HG02852 (cell line): ENCODE data around the gene HMX2.
A peak's percentile ranks its signal among the peaks of the same experiment; 100 is the strongest.
"Not testable (repeated sequence)": the region's sequence is repeated elsewhere in the genome, so short reads cannot be mapped to it uniquely, and the experiment has no call there.

Source experiments
- ATAC-seq: cut with Tn5 transposase; IDR thresholded peaks from one replicate; pipeline ENCODE4 v1.9.1; 2021; ENCODE audit warnings: mild to moderate bottlenecking, moderate library complexity; ENCODE audit not compliant: unreplicated experiment

Gene HMX2

DNA sequence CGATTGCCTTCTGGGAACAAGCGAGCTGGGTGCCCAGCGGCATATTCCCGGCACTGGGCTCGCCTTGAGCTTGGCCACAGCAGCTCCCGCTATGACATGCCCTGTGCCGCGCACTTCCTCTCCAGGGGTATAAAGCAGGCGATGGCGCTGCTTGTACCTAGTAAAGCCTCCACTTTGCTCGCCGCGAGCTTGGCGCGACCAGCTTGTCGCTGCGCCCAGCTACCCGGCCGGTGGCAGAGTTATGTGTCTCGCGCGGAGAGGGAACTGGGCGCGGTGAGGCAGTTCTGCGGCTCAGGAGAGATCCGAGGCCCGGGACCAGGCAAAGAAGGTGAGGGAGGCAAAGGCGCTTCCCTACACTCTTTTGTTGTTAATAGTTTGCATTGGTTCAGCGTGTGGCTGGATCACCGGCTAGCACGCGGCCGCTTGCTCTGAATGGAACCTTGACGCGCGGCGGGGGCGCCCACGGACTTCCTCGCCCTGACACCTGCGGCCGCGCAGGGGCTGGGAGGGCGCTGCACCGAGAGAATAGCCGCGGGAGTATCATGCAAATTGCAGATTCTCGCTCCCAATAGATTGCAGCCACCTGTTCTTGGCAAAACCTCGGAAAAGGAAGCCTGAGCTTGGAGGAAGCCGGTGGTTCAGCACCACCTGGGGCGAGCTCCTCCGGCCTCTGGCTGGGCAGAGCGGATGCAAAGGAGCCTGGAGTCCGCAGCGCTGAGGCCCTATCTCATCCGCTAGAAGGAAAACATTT is 3.2 kb downstream of the HMX2 start:
- no peak for ATAC-seq

DNA sequence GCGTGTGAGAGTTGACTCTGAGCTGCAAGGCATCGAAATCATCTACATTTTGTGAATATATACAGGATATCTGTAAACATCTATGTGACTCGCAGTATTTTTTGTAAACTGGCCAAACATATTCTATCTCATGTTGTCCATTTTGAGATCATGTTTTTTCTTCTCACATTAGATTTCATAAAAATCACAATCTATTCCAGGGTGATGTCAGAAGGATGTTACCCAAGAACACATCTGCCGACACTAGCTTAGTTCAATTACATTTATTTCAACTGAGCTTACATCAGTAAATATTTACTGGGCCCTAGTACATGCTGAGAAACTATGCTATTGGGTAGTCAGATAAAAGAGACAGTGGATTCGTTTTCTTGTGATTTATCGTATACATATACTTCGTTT is 3.8 kb downstream of the HMX2 start:
- ATAC-seq = no peak

DNA sequence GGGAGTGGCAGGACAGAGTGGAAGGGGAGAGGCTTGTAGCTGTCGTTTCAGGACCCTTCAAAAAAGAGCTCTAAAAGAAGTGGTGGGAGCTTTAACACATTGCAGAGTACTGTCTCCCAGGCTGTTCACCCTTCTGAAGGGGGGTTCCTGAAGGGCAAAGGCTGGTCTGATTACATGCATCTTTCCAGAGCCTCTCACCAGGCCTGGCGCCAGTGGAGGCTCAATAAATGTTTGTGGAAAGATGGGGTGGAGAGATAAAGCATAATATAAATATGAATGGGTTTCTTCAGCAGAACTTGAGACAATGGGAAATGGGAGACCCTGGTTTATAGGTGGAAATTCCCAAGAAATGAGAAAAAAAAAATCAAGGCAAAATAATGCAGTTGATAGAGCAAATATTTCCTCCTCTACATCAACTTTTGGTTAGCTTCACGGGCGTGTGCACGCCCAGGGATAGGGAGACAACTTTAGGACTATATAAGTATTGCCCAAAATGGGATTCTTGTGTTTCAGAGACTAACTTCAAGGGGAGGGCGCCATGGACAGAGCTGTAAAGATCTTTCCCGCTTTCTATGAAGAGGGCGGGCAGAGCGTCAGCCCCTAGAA is 5.7 kb downstream of the HMX2 start:
- ATAC-seq = no peak

DNA sequence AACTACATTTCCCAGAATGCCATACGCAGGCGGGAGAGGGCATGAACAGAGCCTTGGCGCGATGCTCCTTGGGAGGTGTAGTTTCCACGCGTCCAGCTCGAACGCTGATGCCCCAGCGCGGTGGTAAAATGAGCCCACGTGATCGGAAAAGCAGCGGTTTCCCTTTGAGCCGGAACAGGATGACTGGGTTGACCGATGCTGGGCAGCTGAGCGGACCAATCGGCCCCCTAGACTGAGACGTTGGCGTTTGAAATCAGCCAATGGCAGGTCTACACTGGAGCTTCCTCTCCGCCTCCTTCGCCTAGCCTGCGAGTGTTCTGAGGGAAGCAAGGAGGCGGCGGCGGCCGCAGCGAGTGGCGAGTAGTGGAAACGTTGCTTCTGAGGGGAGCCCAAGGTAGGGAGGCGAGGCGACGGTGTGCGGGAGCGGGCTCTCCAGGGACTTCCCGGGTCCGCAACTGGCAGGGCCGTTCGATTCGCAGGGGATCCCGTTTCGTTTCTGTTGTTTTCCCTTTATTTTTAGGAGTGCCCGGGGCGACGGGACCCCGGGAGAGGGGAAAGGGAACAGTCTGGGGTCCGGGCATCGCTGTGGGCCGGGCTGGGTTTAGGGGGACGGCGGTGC is 6.3 kb downstream of the HMX2 start, which contains the start of gene BUB3:
Gene BUB3, plus strand, starts transcription at position 311 of the 619 bp plus-strand sequence. CDS start 516 bp downstream, outside the sequence.
- peak; percentile 88 for ATAC-seq

DNA sequence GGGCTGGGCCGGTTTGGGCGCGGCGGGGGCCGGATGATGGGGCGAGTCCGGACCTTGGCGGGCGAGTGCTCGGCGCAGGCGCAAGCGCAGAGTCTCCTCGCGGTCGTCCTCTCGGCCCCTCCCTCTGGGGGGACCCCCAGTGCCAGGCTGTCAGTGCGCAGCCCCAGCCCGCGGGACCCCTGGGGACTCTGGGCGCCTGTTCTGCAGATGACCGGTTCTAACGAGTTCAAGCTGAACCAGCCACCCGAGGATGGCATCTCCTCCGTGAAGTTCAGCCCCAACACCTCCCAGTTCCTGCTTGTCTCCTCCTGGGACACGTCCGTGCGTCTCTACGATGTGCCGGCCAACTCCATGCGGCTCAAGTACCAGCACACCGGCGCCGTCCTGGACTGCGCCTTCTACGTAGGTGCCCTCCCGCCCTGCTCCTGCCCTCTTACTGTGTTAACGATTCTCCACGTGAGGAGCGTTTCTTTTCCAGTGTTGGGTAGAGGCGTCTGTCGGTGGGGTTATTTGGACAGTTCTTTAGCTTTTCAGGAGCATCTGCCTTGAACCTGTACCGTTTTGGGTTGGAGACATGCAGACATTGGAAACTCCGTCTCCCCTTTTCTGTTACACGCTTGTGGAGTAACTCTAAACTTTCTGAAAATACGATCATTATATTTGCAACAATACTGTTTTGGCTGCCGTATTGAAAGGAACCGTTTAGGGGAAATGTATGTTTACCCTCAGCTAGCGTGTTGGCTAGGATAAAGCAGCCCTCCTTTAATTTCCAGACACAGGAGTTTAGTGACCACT is 7.0 kb downstream of the HMX2 start:
- peak; percentile 38 for ATAC-seq

DNA sequence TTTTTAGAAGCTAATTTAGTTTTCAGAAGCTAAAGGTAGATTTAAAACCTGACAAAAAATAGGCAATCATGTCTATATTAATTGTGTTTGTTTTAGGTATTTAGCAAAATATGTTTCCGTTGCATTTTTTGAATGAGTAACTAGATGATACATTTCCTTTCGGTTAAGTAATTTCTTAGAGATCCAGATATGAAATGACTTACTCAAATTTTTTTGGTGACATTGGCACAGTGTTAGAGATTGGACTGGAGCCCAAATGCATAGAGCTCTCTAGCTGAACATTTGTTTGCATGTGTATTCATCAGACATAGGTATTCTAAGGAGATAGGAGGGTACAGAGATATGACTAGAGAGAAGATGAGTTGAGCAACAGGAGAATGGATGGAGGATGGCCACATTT is 8.1 kb downstream of the HMX2 start:
- ATAC-seq = no peak

DNA sequence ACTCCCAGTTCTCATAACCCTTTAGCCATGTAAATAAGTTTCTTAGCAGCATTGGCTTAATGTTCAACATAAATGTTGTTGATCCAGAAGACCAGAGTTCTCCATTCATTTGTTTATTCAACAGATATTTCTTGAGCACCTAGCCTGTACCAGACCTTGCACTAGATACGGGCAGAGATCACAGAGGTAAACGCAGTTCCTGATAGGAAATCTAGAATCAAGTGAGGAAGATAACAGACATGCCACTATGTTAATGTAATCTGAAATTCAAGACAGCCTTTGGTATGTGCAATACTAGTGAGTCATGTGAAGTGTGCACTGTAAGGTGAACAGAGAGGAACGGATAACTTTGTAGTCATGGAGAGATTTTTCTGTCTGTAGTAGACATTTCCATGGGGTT is 9.3 kb downstream of the HMX2 start:
- ATAC-seq = no peak

DNA sequence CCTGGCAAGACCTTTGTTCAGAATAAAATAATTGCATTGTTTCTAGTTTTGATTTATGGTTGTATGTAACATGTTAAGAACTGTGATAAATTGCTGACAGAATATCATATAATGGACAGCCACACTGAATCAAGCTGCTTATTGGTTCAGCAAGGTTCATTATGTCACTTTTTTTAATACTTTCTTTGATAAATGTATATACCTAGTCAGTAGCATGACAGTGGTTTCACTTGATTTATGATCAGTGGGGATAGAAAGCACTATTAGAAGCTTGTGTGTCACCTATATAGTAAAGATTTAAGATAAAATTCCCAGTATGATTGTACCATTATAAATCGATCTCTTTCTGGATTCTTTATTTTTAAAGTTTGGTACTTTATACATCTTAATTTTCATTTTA is 10.7 kb downstream of the HMX2 start:
- no peak for ATAC-seq

DNA sequence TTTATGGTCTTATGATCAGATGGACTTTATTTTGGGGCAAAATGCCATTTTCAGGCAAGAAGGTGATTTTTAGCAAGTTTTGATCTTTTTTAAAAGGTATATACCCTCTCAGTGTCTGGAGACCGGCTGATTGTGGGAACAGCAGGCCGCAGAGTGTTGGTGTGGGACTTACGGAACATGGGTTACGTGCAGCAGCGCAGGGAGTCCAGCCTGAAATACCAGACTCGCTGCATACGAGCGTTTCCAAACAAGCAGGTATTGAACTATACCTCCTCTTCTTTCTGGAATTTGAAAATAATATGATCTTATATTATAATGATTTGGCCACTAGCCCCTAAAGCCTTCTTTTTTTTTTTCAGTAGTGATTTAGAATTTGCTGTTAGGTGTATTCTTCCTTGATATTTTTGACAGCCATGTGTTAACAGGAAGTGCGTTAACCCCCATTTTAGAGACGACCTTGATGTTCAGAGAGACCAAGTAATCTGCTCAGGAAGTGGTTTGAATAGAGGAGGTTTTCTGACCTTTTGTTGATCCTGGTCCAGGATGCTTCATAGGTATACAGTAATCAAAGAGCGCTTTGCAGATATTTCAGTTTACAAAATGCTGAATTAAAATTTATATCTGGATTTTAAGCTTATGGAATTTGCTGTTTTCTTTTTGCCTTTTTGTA is 12.5 kb downstream of the HMX2 start:
- ATAC-seq = no peak

DNA sequence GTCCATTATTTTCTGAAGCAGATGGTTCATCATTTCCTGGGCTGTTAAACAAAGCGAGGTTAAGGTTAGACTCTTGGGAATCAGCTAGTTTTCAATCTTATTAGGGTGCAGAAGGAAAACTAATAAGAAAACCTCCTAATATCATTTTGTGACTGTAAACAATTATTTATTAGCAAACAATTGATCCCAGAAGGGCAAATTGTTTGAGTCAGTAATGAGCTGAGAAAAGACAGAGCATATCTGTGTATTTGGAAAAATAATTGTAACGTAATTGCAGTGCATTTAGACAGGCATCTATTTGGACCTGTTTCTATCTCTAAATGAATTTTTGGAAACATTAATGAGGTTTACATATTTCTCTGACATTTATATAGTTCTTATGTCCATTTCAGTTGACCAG is 16.4 kb downstream of the HMX2 start:
- ATAC-seq = no peak

DNA sequence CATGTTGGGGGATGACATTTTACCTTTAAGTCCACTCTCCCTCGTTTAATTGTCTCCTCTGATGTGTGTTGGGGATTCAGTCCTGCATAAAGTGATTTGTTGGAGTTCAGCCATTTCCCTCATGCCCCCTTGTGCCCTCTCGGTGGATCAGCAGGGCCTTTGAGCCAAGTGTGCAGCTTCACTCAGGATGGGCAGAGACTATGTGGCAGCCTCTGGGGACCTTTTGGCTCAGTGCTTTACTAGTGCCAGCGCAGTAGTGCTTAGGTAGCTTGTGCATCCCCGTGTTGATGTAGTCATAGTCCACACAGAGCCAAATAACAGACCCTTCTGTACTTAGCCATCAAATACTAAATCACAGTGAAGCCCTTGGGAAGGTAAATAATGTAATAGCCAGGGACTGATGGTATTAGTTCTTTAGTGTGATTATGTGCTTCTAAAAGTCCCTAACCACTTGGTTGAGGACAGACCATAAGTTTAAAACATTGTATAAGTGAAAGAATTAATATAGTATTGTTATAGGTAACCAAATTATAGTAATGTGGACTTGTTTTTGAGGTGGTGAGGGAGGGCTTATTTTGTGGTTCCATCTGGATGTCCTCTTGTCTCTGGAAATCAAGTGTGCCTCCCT is 17.6 kb downstream of the HMX2 start:
- no peak for ATAC-seq

DNA sequence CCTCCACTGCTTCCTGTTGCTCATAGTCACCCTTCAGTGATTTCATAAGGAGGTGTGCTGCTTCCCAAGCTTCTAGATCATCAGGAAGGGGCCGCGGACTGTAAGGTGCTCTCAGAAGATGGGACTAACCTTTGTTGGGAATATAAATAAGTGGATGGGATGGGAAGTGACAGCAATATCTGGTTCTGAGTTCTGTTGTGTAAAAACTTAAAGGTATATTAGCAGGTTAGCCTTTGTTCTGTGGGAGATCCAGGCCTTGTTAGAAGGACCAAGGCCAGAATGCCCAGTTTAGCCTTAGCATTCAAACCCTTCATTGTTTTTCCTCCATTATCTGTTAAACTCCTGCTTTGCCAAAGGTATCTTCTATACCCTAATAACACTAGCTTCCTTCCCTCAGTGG is 18.7 kb downstream of the HMX2 start:
- ATAC-seq = no peak

DNA sequence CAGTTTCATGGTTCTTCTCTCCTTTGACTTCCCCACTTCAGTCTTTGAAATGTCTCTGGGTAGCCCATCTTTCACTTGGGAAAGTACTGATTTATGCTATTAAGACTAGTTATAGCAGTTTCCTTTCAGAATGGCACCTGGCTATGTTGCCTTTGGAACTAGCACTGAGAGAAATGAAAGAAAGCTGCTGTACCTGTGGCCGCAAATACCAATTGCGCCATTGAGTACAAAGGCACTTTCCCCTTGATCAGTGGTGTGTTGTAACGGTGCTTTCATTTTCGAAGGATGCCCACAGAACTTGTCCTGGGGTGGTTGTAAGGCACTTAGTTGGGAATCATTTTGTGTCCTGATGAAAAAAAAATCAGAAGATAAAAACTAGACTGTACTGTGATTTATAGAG is 23.0 kb downstream of the HMX2 start:
- ATAC-seq = no peak

DNA sequence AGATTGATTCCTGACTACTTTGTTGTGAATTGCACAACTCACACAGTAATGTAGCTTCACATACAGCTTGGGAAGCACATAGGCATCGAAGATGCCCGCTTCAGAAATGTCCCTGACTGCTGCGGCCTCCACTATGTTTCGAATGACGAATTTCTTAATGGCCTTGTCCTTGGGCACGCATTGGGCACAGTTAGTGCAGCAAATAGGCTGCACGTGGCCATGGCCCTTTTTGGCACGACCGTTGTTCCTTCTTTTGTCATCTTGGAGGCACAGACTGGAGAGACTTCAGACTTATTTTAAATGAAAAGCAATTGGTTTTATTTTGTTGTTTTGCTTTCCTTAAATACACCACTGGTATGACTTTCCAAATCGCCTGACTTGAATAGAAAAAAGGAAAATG is 23.7 kb downstream of the HMX2 start:
- not testable (repeated sequence) for ATAC-seq

DNA sequence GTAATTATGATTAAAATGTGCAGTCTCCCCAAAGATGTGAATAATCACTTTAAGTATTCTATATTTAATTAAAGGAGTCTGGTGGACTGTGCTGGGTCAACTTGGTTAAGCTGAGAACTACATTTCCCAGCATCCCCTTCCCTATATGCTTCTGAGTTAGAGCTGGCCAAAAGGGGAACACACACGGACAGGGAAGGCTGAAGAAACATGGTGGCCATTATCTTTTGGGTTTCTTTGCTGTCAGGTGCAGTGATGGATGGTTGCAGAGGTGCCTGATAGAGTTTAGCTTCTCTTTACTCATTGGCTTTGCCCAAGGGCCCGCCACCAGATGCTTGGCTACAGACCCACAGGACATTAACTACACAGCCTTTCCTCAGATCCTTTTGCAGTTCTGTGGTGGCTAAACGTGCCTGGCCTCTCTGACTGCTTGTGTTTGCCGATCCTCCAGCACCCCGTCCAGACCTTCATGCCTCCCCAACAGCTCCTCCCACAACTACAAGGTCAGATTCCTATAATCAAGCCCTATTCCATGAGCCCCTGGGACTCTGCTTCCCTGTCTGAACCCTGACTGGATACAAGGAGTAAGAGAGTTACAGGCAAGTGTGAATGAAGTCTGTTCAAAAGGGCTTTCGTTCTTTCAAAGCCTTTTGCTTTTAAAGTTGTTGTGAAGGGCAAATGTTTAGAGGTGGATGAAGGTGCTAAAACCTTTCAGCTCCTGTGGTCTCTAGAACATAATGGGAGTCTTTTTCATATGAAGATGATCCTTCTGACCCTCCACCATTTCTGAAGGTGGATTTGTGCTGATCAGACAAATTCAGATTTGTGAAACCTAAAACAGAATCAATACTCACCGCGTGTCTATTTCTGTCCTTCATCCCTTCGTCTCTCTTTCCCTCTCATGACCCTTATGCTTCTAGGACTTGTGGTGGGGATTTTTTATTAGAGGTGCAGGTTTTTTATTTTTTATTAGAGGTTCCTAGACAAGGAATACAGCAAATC is 27.8 kb downstream of the HMX2 start:
- no peak for ATAC-seq

DNA sequence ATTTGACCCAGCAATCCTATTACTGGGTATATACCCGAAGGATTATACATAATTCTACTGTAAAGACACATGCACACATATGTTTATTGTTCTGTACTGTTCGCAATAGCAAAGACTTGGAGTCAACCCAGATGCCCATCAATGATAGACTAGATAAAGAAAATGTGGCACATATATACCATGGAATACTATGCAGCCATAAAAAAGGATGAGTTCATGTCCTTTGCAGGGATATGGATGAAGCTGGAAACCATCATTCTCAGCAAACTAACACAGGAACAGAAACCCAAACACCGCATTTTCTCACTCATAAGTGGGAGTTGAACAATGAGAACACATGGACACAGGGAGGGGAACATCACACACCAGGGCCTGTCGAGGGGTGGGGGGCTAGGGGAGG is 30.5 kb downstream of the HMX2 start:
- ATAC-seq = not testable (repeated sequence)

DNA sequence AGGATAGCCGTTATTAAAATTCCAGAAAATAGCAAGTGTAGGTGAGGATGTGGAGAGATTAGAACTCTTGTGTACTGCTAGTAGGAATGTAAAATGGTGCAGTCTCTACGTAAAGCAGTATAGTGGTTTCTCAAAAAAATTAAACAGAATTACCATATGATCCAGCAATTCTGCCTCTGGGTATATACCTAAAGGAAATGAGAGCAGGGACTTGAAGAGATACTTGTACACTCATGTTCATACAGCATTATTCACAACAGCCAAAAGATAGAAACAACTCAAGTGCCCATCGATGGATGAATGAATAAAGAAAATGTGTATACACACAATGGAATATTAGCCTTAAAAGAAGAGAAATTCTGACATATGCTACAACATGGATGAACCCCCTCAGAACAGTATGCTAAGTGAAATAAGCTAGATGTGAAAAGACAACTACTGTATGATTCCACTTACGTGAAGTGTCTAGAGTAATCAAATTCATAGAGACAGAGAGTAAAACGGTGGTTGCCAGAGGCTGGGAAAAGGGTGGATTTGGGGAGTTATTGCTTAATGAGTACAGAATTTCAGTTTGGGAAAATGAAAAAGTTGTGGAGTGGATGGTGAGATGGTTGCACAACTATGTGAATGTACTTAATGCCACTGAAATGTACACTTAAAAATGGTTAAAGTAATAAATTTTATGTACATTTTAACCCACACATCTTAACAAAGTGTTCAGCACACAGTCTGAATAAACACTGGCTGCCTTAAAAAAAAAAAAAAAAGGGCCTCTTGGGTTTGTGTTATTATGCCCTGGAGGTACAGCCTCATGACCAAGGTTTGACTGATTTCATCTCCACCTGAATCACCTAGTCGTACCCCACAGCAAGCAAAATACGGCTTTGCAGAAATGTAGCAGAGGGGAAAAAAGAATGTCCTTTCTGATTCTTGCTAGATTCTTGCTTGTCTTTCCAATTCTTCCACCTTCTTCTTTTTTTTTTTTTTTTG is 32.5 kb downstream of the HMX2 start:
- ATAC-seq = no peak

DNA sequence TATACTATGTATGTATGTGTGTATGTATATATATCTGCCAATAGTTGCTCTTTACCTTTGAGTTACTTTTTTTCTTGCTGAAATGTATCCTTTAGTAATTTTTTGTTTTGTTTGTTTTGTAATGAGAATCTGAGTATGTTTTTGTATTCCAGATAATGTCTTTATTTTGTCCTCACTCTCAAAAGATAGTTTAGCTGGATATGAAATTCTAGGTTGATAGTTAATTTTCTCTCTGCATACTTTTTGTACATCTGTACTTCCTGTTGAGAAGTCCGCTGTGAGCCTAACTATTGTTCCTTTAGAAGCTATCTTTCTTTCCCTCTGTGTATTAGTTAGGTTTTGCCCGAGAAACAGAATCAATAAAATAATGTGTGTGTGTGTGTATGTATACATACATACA is 35.8 kb downstream of the HMX2 start:
- no peak for ATAC-seq
